K562 (cell line): ENCODE data around the gene GOLGA8J. TPM values are rescaled to one million over a fixed set of nuclear protein-coding genes. Genes with fewer than 3 reads are reported as not detected.

Experiments
- ATAC-seq: fragments of 200-7000 bp; cut with Tn5 transposase; 3 replicates; pipeline ENCODE4 v1.9.1; 2020; ENCODE audit warnings: moderate library complexity
- BruUV-seq: library from RNA; stranded (reverse); fragments of 400-500 nt; replicated peaks from 2 replicates; lab custom pipeline; 2021; lab: Mats Ljungman, UMichigan
- CTCF ChIA-PET: fragments of 300-600 bp; formaldehyde crosslinking; extraction: SDS; loops from one replicate; lab custom pipeline; 2021; ENCODE audit warnings: low intra/inter-chr PET ratio; lab: Yijun Ruan, JAX
- POLR2A ChIA-PET: fragments of 300-600, 350-650 bp; sonication (Branson Sonifier 250); formaldehyde crosslinking; extraction: SDS; loops from one replicate; lab custom pipeline; 2021; ENCODE audit warnings: antibody characterized with exemption, inconsistent platforms; lab: Yijun Ruan, JAX
- DNase-seq, 4 experiments: peaks; one replicate each; pipeline versions ENCODE4 v3.0.0 to v3.0.0-alpha.2; 2011 to 2018; ENCODE audit warnings: low spot score in 3 of 4, mixed read lengths in 3 of 4; ENCODE audit errors: extremely low read depth in 1 of 4
- FAIRE-seq: peaks from 2 replicates; lab custom pipeline; 2011; peaks lifted over from hg19 to GRCh38; lab: Jason Lieb, UNC
- H2AFZ ChIP-seq: 2 replicates; pipeline ENCODE4 v1.6.0; 2011; ENCODE audit warnings: low read depth, low read length, control low read depth, inconsistent platforms
- H3K27ac ChIP-seq: fragments of 200-600 bp; 3 replicates; pipeline ENCODE4 v1.8.0; 2011; ENCODE audit warnings: low read depth, mild to moderate bottlenecking, control low read depth, inconsistent platforms, low read length, moderate library complexity, mixed read lengths; ENCODE audit errors: extremely low read depth
- H3K27me3 ChIP-seq, 2 experiments: fragments of 300-600 bp in 1 of 2; 2 replicates in 1 of 2; 3 replicates in 1 of 2; pipeline versions ENCODE4 v1.6.0 to v1.8.0; 2011; ENCODE audit warnings: inconsistent platforms in 2 of 2, low read length in 2 of 2, mild to moderate bottlenecking in 1 of 2, mixed read lengths in 1 of 2, moderate library complexity in 1 of 2; ENCODE audit not compliant: control insufficient read depth in 2 of 2, insufficient read depth in 2 of 2
- H3K36me3 ChIP-seq: fragments of 300-600 bp; 3 replicates; pipeline ENCODE4 v1.8.0; 2011; ENCODE audit warnings: mild to moderate bottlenecking, low read length, inconsistent platforms; ENCODE audit not compliant: control insufficient read depth, insufficient read depth
- H3K4me1 ChIP-seq, 2 experiments: fragments of 200-600 bp in 1 of 2; replicated peaks in 1 of 2; 2 replicates in 1 of 2; 3 replicates in 1 of 2; pipeline versions ENCODE4 v1.5.1 to v1.8.0; 2011; ENCODE audit warnings: inconsistent platforms in 2 of 2, low read length in 2 of 2, mild to moderate bottlenecking in 1 of 2, mixed read lengths in 1 of 2, moderate library complexity in 1 of 2; ENCODE audit not compliant: control insufficient read depth in 2 of 2, insufficient read depth in 2 of 2
- H3K4me2 ChIP-seq: 2 replicates; pipeline ENCODE4 v1.6.1; 2011; ENCODE audit warnings: low read length, control low read depth, inconsistent platforms, mixed read lengths; ENCODE audit not compliant: insufficient read depth
- H3K4me3 ChIP-seq: fragments of 200-600 bp; sonication (generic), shearing (Covaris generic); 2 replicates; pipeline ENCODE4 v1.5.1; 2016; ENCODE audit warnings: control low read depth, inconsistent platforms
- H3K79me2 ChIP-seq: fragments of 200-600 bp; 3 replicates; pipeline ENCODE4 v1.8.0; 2011; ENCODE audit warnings: low read length, inconsistent platforms; ENCODE audit not compliant: control insufficient read depth, insufficient read depth
- H3K9ac ChIP-seq, 2 experiments: 2 replicates each; pipeline versions ENCODE4 v1.6.0 to v1.6.1; 2011; ENCODE audit warnings: low read depth in 2 of 2, low read length in 2 of 2, control low read depth in 1 of 2, inconsistent platforms in 1 of 2, mild to moderate bottlenecking in 1 of 2, mixed read lengths in 1 of 2; ENCODE audit not compliant: insufficient read depth in 1 of 2
- H3K9me1 ChIP-seq: one replicate; pipeline ENCODE4 v1.6.0; 2011; ENCODE audit warnings: inconsistent platforms, mild to moderate bottlenecking, low read length, moderate library complexity; ENCODE audit not compliant: control insufficient read depth, insufficient read depth
- H3K9me3 ChIP-seq: replicated peaks from 2 replicates; pipeline ENCODE4 v1.5.1; 2011; ENCODE audit warnings: low read depth, low read length, inconsistent platforms; ENCODE audit not compliant: control insufficient read depth, insufficient read depth
- H4K20me1 ChIP-seq: replicated peaks from 2 replicates; pipeline ENCODE4 v1.6.1; 2011; ENCODE audit warnings: low read length, inconsistent platforms, mixed read lengths; ENCODE audit not compliant: control insufficient read depth, insufficient read depth
- BACH1 ChIP-seq: fragments of 200-800 bp; sonication (Bioruptor generic); IDR thresholded peaks from 2 replicates; pipeline ENCODE4 v1.6.1; 2016; ENCODE audit warnings: missing genetic modification characterization, missing compliant biosample characterization
- LARP7 ChIP-seq: fragments of 450-650 bp; IDR thresholded peaks from 2 replicates; pipeline ENCODE4 v1.6.1; 2016
- SAFB ChIP-seq: fragments of 200-400 bp; formaldehyde crosslinking; IDR thresholded peaks from 2 replicates; pipeline ENCODE4 v1.6.1; 2017; ENCODE audit warnings: low read depth, low read length, borderline replicate concordance
- ZC3H11A ChIP-seq: IDR thresholded peaks from 2 replicates; pipeline ENCODE4 v1.6.1; 2012; ENCODE audit warnings: low read depth, low read length, improper control_type of control experiment
- WGBS: fragments of 100-300 bp; shearing (Covaris generic); methylation state at CpG from one replicate; pipeline ENCODE4 v1.1.6; 2016; ENCODE audit warnings: low coverage, mixed read lengths; ENCODE audit not compliant: insufficient coverage; ENCODE audit errors: missing lambda C conversion rate; 5-methylcytosine and 5-hydroxymethylcytosine counted together
- in situ Hi-C: fragments of 300-500 bp; cut with MboI; formaldehyde crosslinking; loops from 4 replicates; pipeline ENCODE4 v1.15.0; 2018; ENCODE audit warnings: inconsistent platforms, mixed read lengths
- intact Hi-C: fragments of 100-400 bp; cut with micrococcal nuclease; formaldehyde crosslinking; loops from 2 replicates; pipeline ENCODE4 v1.14.2; 2022
- polyA plus RNA-seq, 8 experiments: library from polyadenylated mRNA; depleted of rRNA in 4 of 8; stranded (reverse) in 5 of 8; unstranded in 3 of 8; fragments of >200 nt; fragmentation: Nextera tagmentation in 2 of 8; fragmentation: Illumina TruSeq in 1 of 8; extraction: Ambion mirVana in 2 of 8; extraction: Trizol in 1 of 8; gene quantifications; 2 replicates each; pipeline versions ENCODE4 v1.2.1 to v1.2.3, GENCODE V29; 2011 to 2014; ENCODE audit warnings: inconsistent platforms in 1 of 8, missing spikeins in 1 of 8
- total RNA-seq, 7 experiments: library from RNA; depleted of rRNA in 6 of 7; stranded (reverse); fragments of >200 nt in 6 of 7; fragmentation: Illumina TruSeq in 2 of 7; extraction: Trizol in 2 of 7; gene quantifications; 2 replicates each; pipeline versions ENCODE4 v1.2.1 to v1.2.3, GENCODE V29; 2011 to 2021; ENCODE audit warnings: low replicate concordance in 1 of 7
- TF ChIP-seq, protein P1 (sequence below): fragments of 250-450 bp; sonication (Bioruptor Pico); IDR thresholded peaks from 2 replicates; pipeline ENCODE4 v1.4.0; 2020; ENCODE audit warnings: borderline replicate concordance

GOLGA8J gene
- total and polyA plus RNA-seq, 9 of the 15 experiments (the other 6 are each of a cell fraction or from before 2014, with no cell fraction given): not detected

DNA sequence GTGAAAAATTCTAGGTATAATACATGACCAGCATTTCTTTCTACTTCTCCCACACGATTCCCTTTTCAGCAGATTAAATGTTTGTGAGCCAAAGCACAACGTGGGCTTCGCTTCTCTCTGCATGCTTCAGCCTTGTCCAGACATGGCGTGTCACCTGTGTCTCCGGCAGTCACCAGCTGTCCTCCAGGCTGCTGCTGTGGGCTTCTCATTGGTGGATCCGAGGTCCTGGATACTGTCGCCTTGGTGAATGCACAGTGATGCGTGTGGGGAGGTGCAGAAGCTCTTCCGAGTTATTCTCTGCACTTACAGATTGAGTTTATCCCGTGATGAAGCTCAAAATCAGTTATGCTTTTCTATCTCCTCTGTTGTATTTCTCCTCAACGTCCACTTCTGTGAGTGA, 23.0 kb upstream of the GOLGA8J start (continued):
- TF ChIP-seq, protein P1, sequence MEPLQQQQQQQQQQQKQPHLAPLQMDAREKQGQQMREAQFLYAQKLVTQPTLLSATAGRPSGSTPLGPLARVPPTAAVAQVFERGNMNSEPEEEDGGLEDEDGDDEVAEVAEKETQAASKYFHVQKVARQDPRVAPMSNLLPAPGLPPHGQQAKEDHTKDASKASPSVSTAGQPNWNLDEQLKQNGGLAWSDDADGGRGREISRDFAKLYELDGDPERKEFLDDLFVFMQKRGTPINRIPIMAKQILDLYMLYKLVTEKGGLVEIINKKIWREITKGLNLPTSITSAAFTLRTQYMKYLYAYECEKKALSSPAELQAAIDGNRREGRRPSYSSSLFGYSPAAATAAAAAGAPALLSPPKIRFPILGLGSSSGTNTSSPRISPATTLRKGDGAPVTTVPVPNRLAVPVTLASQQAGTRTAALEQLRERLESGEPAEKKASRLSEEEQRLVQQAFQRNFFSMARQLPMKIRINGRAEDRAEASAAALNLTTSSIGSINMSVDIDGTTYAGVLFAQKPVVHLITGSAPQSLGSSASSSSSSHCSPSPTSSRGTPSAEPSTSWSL (CRISPR knock-in tag): no peak
- TF ChIP-seq LARP7: no peak

DNA sequence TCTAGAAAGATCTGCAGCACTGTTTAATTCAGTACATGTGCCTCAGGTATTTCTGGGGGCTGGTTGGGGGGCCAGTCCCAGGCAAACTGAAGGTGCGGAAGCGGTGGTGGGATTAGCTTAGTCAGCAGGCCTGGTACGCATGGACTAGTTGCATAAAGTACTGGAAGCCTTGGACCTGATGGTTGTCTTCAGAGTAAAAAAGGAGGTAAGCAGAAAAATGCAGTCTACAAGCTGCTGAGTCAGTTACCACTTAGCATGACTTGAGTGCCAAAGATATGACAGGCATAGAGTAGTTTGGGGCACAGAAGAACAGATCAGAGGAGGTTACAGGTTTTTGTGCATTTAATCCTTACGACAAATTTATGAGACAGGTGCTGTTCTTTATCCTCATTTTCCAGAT, 19.9 kb upstream of the GOLGA8J start:
- FAIRE-seq: no peak
- WGBS: 0% methylated on average over 4 of the region's 4 CpGs
- ChIA-PET CTCF (no interaction called here), POLR2A (interaction anchor here (0.9 kb wide), 1 partner anchor 10 kb away, joined by 3 read pairs; no protein-coding TSS in a partner anchor)
- Histone ChIP-seq H4K20me1 (no peaks in the 10 kb centered on the region; the same call in 1 of the 2 replicates), H3K4me2 (no peak overlapping the region), H3K4me3 (no peak overlapping the region), H3K9ac (no peak overlapping the region), H2AFZ (no peak overlapping the region), H3K27me3 (peaks cover 6 to 25% of the 10 kb centered on the region in 2 experiments; a peak in 3 of 5 replicates), H3K9me1 (no peaks in the 10 kb centered on the region)
- intact Hi-C loops: no loop called here
- TF ChIP-seq SAFB: no peak
- TF ChIP-seq ZC3H11A: no peak
- no peak for TF ChIP-seq BACH1 (tag)
- TF ChIP-seq, all 486 proteins: peak for 0
- no peaks in the 10 kb centered on the region; a peak in 1 of 5 replicates for H3K4me1 ChIP-seq
- BruUV-seq: no TSS peak
- in situ Hi-C loops: loop anchor here (25.0 kb wide), 1 partner anchor 524 kb away; no protein-coding TSS in a partner anchor
- no peak overlapping the region for H3K27ac ChIP-seq
- ATAC-seq (no peak), DNase-seq (no peak)
- H3K36me3 ChIP-seq: no peaks in the 10 kb centered on the region
- H3K79me2 ChIP-seq: no peaks in the 10 kb centered on the region
- no peaks in the 10 kb centered on the region for H3K9me3 ChIP-seq
